IgD-negative memory B cell (primary cell): Measurements from ENCODE around the gene PTPRM. TPM values are rescaled to one million over a fixed set of nuclear protein-coding genes. Genes with fewer than 3 reads are reported as not detected.

Source experiments
- H3K27ac Mint-ChIP-seq, 3 donors: one replicate each; pipeline ENCODE4 v1.8.0; 2020 to 2022; ENCODE audit warnings: mild to moderate bottlenecking in 3 of 3, mixed read lengths in 3 of 3, moderate library complexity in 1 of 3
- H3K27me3 Mint-ChIP-seq: one replicate; pipeline ENCODE4 v1.8.0; 2021; ENCODE audit warnings: mixed read lengths
- H3K36me3 Mint-ChIP-seq: one replicate; pipeline ENCODE4 v1.8.0; 2020; ENCODE audit warnings: mild to moderate bottlenecking, mixed read lengths
- H3K4me1 Mint-ChIP-seq, 3 donors: one replicate each; pipeline ENCODE4 v1.8.0; 2020 to 2022; ENCODE audit warnings: mixed read lengths in 3 of 3, mild to moderate bottlenecking in 1 of 3
- H3K4me3 Mint-ChIP-seq, 4 donors: one replicate each; pipeline ENCODE4 v1.8.0; 2020 to 2022; ENCODE audit warnings: mild to moderate bottlenecking in 4 of 4, mixed read lengths in 4 of 4, moderate library complexity in 3 of 4
- H3K9me3 Mint-ChIP-seq, 3 donors: one replicate each; pipeline ENCODE4 v1.8.0; 2020 to 2021; ENCODE audit warnings: mixed read lengths in 3 of 3, mild to moderate bottlenecking in 1 of 3
- polyA plus RNA-seq: library from polyadenylated mRNA; unstranded; fragments of 300-500 nt; fragmentation: Illumina TruSeq; gene quantifications from one replicate; pipeline ENCODE4 v1.2.3, GENCODE V29; 2021

Gene PTPRM
- polyA plus RNA-seq, 1 donor from 2014 or later = 0.61 TPM

GRCh38 chr18:8450898-8451665, 884.0 kb downstream of the PTPRM start:
- Mint-ChIP-seq H3K4me3 (no peak overlapping the region), H3K4me1 (peaks cover 0 to 2% (median 0%) of the 10 kb centered on the region in 3 donors)

GRCh38 chr18:8453528-8453927, 886.4 kb downstream of the PTPRM start:
- Mint-ChIP-seq H3K27me3 (no peaks in the 10 kb centered on the region), H3K4me3 (no peak overlapping the region), H3K36me3 (no peaks in the 10 kb centered on the region), H3K4me1 (peaks cover 0 to 2% (median 0%) of the 10 kb centered on the region in 3 donors), H3K27ac (no peak overlapping the region), H3K9me3 (no peaks in the 10 kb centered on the region)

More at GRCh38 chr18:8450898-8451665, 884.0 kb downstream of the PTPRM start:
- peaks cover 0 to 3% (median 0%) of the 10 kb centered on the region in 3 donors for H3K9me3 Mint-ChIP-seq
- peaks cover 2% of the 10 kb centered on the region for H3K36me3 Mint-ChIP-seq
- H3K27ac Mint-ChIP-seq = no peak overlapping the region
- peaks cover 2% of the 10 kb centered on the region for H3K27me3 Mint-ChIP-seq

DNA sequence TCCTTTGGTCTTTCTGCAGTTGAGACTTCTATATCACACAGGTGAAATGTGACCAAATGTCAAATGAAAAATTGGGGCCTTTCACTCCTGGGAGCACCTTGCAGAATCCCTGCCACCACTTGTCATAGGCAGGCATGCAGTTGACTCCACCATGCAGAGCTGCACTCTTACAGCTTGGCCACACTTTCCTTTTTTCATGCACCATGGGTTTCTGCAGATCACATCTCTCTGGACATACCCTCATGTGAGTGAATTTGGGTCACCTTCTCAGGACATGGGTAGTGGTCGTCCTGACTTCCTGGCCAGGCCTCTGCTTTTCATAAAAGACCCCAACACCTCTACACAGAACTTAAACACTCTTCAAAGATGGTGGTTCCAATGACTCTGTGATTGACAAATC, 887.0 kb downstream of the PTPRM start:
- no peak overlapping the region for H3K27ac Mint-ChIP-seq
- H3K9me3 Mint-ChIP-seq = no peaks in the 10 kb centered on the region
- no peak overlapping the region for H3K4me3 Mint-ChIP-seq
- peaks cover 0 to 2% (median 0%) of the 10 kb centered on the region in 3 donors for H3K4me1 Mint-ChIP-seq
- H3K27me3 Mint-ChIP-seq = no peaks in the 10 kb centered on the region
- no peaks in the 10 kb centered on the region for H3K36me3 Mint-ChIP-seq

DNA sequence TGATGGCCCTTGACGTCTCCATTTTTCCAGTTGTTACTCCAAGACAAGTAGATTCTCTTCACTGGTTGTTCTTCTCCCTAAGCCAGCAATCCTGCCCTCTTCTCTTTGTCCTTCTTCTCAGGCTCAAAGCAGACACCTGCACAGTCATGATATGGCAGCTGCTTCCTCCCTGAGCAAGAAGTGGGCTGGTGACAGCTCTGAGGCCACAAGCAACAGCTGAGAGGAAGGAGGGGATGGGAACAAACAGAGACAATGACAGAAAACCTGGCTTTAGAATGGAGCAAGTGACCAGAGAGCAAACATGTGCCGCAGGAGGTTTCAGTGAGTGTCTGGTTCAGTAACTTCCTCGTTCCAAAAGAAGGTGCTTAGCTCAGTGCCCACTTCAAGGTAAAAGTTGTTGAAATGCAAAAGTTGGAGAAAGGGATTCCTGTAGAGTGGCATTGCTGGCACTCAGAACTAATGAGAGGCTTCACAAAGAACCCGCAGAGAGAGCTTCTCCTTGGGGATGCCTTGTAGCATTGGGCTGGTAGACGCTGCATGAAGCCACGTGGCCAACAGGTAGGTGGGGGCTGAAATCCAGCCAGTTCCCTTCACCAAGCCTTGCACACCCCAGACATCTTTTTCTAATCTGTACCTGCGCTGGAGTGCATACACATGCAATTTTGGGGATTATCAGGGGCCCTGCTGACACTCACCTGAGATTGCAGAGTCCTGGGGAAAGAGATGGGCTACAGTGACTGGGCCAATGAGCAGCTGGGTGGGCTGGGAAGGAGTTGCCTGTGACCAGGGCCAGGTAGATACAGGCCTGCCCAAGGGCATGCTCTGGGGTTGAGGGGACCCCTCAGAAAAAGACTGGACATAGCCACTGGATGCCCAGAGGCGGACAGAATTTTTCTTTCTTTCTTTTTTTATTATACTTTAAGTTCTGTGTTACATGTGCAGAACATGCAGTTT, 888.8 kb downstream of the PTPRM start:
- no peaks in the 10 kb centered on the region for H3K27me3 Mint-ChIP-seq
- H3K4me1 Mint-ChIP-seq = no peaks in the 10 kb centered on the region
- H3K36me3 Mint-ChIP-seq = no peaks in the 10 kb centered on the region
- no peak overlapping the region for H3K4me3 Mint-ChIP-seq
- no peaks in the 10 kb centered on the region for H3K9me3 Mint-ChIP-seq
- no peak overlapping the region for H3K27ac Mint-ChIP-seq
